ENCODE measurements around the gene EYA2.
"Not testable (repeated sequence)": the region's sequence is repeated elsewhere in the genome, so short reads cannot be mapped to it uniquely, and the experiment has no call there.

The EYA2 gene

GRCh38 chr20:46929902-46930301 lies 35.3 kb downstream of the EYA2 start:
- DNase-seq: no peak

GRCh38 chr20:46930640-46931339 lies 36.1 kb downstream of the EYA2 start:
- DNase-seq: no peak

GRCh38 chr20:46931699-46932098 lies 37.1 kb downstream of the EYA2 start:
- DNase-seq: no peak

DNA sequence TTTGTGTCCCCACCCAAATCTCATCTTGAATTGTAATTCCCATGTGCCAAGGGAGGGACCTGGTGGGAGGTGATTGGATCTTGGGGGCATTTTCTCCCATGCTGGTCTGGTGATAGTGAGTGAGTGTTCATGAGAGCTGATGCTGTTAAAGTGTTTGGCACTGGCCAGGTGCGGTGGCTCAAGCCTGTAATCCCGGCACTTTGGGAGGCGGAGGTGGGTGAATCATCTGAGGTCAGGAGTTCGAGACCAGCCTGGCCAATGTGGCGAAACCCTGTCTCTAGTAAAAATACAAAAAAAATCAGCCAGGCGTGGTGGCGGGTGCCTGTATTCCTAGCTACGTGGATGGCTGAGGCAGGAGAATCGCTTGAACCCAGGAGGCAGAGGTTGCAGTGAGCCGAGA lies 37.8 kb downstream of the EYA2 start:
- not testable (repeated sequence) for DNase-seq

DNA sequence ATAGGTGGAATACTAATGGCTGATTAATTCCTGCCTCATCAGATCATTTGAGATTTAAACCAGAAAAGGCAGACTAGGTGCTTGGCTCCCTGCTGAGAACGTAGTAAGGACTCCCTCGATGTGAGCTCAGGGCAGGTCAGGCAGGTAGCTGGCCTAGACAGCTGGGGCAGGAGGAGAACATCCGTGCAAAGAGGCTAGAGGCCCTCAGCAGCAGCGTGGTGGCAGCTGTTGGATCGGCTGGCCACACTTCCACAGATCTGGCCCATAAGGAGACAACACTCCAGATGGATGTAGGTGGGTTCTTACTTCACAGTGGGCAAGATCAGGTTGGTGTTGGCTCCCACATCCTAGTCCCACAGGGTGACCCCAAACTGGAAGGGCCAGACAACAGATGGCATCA lies 38.5 kb downstream of the EYA2 start:
- no peak for DNase-seq

GRCh38 chr20:46934746-46935287 lies 40.2 kb downstream of the EYA2 start:
- no peak for DNase-seq

- no peak for DNase-seq
Measured at GRCh38 chr20:46935394-46936017, 40.9 kb downstream of the EYA2 start.

DNA sequence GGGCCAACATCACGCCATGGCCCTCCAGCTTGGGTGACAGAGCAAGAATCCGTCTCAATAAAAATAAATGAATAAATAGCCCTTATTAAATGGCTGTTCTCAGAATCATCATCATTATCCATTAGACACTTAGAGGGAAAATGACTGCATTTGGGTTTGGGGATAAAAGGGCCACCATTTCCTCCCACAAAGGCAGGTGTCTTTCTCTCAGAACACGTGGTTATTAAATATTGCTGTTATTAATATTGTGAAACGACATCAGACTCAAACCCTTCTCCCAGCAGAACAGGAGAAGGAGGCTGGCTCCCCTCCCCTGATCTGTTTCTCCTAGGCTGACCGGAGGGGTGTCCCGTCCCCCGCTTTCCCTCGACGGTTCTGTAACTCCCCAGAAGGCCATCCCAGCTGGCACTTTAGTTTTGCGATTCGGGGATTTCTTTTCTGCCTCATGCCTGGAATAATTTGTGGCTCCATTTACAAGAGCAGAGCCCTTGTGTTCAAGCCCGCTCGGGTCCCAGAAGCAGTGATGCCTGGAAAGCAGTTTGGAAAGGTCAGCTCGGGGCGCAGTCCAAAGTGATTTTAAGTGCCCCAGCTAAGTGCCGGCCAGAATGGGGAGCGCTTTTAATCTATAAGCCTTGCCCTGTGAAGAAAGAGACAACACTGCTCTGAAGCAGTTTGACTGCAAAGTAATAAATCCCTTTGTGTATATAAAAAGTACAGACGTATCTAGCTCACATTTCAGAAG lies 41.9 kb downstream of the EYA2 start:
- peak in 2 of 51 donors; percentile 12 to 14 for DNase-seq

- no peak for DNase-seq
Measured at GRCh38 chr20:46937157-46937523, 42.5 kb downstream of the EYA2 start.

DNA sequence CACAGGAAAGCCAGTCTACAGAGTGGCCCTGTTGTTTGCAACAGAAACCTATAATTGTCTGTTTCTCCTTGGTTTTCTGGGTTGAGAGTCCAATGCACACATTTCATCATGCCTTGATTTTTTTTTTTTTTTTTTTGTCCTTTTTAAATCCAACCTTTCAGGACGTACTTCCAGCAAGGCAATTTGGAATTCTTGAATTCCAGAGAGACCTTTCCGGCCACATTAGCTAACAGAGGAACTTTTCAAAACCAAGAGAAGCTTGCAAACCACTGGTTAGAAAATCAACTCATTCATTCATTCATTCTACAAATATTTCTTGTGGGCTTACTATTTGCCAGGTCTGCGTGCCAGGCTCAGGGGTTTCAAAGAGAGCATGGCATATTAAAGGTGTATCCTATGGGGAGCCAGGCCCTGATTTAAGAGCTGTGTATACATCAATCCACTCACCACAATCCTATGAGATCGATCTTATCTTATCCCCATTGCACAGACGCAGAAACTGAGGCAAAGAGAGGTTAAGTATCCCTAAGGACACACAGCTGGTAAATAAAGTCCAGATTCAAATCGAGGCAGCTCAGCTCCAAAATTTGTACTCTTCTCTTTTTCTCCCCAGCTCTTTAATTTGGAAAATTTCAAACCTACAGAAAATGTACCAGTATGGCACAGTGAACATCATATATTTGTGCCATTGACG lies 43.0 kb downstream of the EYA2 start:
- no peak for DNase-seq

DNA sequence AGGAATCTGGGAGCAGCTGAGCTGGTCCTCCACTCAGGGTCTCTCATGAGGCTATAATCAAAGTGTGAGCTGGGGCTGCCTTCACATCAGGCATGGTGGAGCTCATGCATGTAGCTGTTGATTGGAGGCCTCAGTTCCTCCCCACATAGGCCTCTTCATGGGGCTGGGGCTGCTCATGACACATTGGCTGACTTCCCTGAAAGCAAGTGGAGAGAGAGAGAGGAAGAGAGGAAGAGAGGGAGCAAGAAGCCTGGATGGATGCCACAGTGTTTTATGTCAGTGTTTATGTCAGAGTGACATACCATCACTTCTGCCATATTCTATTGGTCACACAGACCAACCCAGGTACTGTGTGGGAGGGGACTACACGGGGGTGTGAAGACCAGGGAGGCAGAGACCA lies 43.8 kb downstream of the EYA2 start:
- DNase-seq: no peak

GRCh38 chr20:46939031-46939965 lies 44.7 kb downstream of the EYA2 start:
- no peak for DNase-seq

DNA sequence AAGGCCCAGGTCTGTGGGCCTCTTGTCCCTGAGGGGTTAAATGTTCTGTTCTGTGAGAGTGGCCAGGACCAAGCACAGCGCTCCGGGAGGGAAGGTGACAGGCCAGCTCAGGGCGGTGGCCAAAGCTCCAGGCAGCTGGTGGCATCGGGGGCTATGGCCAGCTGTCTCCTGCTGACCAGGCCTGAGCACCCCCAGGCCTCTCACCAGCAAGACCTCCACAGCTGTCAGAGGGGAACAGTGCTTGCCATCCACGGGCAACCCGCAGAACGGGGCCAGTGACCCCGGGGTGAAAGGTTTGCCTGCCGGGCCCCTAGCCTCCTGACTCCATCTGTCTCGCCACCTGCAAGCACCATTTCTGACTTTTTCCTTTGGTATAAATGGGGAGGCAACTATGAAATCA lies 46.0 kb downstream of the EYA2 start:
- DNase-seq: no peak

- DNase-seq: no peak
Measured at GRCh38 chr20:46941404-46941803, 46.8 kb downstream of the EYA2 start.

DNA sequence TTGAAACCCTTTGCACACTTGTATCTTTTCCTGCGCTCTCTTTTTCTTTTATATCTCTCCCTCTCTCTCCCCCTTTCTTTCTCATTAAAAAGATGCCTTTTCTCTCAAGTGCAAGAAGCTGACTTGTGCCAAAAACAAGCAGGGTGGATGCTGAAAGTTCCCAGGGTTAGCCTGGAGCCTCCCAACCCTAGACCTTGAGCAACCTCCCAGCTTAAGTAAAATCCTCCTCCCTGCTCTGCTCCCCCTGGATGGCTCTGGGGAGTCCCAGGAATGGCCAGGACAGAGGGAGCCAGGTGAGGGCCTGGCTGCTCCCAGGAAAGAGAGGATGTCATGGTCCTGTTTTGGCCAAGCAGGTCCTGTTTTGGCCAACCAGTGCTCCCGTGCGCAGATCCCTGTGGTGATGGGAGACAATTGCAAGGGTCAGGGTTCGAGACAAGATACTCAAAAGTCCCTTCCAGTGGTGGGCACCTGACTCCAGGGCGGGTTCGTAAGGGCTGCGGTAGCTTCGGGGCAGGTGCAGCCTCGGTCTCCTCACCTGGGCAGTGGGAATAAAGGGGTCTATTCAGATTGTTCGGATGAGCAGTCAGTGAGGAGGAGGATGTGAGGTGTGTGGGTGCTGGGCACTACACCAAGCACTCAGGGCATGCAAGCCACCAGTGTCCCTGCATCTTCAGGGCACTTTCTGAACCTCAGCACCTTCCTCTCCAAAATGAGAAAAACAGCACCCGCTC lies 49.4 kb downstream of the EYA2 start:
- no peak for DNase-seq

DNA sequence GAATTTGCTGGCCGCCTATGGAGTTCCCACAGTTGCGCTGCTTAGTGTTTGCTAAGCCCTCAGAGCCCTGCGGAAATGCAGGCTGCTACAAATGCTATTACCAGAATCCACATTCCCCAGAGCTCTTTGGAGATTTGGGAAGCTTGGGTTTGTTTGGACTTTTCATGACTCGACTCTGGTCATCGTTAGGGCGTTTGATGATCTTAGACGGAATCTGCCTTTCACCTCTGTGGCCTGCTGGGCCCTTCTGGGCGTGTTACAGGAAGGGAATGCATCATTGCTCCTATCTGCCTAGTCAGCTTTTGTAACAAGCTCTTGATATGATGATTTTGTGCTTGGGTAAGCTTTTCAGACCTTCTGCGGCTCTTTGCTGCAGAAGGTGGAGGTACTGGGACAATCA lies 50.8 kb downstream of the EYA2 start:
- no peak for DNase-seq

- DNase-seq: no peak
Measured at GRCh38 chr20:46946181-46946624, 51.6 kb downstream of the EYA2 start.

DNA sequence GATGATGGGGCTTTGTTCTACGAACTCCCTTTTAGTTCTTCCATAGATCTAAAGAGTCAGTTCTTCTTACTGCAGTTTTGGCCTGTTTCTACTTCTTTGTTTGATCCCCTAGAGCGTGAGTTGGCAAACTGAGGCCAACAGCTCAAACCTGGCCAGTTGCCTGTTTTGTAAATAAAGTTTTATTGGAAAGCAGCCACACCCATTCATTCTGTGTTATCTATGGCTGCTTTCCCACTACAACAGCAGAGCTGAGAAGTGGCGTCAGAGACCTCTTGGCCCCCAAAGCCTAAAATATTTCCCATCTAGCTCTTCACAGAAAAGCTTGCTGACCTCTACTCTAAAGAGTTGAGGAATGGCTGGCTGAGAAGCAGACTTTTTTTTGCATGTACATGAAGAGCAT lies 52.2 kb downstream of the EYA2 start:
- no peak for DNase-seq

DNA sequence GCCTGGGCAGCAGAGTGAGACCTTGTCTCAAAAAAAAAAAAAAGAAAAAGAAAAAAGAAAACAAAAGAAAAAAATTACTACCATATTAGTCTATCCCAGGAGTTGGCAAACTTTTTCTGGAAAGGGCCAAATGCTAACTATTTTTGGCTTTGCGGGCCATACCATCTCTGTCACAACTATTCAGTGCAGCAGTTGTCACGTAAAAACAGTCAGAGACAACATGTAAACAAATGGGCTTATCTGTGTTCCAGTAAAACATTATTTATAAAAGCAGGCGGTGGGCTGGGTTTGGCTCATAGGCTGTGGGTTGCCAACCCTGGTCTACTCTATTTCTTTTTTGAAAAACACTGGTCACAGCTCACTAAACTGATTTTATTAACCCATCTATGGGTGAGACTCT lies 53.4 kb downstream of the EYA2 start:
- DNase-seq: no peak

DNA sequence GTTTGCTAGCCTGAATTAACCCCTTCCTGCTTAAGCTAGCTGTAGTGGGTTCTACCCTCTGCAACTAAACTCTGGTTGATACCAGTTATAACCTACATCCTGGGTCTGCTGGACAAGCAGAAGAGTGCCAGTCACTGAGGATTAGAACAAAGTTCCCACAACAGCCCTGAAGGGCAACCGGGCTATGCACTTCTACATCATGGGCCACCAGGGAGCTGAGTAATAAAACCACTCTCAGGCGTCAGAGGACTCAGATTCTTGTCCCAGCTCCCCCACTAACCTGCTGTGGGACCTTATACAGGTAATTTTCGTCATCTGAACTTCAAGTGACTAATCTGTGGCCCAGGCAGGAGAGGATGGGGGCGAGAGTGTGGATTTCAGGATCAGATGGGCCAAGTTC lies 56.8 kb downstream of the EYA2 start:
- DNase-seq: no peak
